ENCODE data around the gene RAPGEF1.
A peak's percentile ranks its signal among the peaks of the same experiment; 100 is the strongest.

RAPGEF1 gene

DNA sequence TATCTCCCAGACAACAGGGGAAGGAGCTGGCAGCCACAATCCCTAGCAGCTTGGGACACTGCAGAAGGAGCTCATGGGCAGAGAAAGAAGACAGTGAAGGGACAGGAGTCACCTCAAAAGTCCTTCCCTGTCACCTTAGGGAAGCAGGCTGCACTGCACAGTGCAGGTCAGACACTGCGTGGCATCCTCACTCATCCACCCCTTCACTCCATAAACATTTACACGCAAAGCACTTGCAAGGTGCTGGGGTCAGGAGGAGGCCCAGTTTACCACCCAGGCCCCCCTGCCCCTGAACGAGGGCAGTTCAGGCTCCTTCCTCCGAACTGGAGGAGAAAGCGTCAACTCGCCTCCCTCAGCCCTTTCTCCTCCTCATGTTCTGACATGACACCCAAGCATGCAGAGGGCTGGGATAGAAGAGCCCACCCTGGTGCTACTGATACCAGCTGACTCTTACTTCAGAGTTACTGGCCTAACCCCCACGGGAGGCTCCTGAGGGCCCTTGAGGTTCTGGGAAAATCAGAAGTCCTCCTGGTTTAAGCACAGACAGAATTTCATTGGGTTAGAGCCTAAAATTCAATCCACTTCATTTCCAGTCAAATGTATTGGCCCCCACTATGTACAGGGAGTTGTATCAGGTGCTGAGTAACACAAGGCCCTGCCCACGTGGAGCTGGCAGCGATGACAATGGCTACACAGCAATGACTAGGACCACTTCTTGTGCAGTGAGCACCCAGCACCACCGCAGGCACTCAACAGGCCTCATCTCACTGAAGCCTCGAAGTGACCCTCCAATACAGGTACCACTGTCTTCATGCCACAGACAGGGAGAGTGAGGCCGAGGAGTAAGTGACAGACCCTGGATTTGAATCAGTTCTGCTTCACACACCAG is 70.4 kb downstream of the RAPGEF1 start:
- DNase-seq: no peak
- Histone ChIP-seq H3K36me3 (ENCODE audit: control insufficient read depth in 4 of 4, insufficient read depth in 4 of 4, low read length in 3 of 4) (peaks cover 0 to 7% (median 0%) of the 10 kb centered on the region in 4 experiments), H3K4me3 (ENCODE audit: control insufficient read depth in 1 of 7, extremely low read depth in 1 of 7, insufficient read depth in 4 of 7, low read depth in 2 of 7, low read length in 6 of 7) (peak overlapping the region in 2 of 7 experiments; percentile 6 to 27), H3K27ac (ENCODE audit: insufficient read depth in 1 of 2, low read depth in 1 of 2, low read length in 2 of 2, poor library complexity in 1 of 2, severe bottlenecking in 2 of 2) (peak overlapping the region in 1 of 2 experiments; percentile 71), H3K27me3 (replicated peaks in 2 of 5; ENCODE audit: control insufficient read depth in 4 of 5, insufficient read depth in 5 of 5, low read length in 4 of 5) (no peaks in the 10 kb centered on the region), H3K9me3 (ENCODE audit: control extremely low read depth in 1 of 5, control insufficient read depth in 4 of 5, insufficient read depth in 2 of 5, low read depth in 1 of 5, low read length in 4 of 5) (no peaks in the 10 kb centered on the region), H3K4me1 (ENCODE audit: control extremely low read depth in 1 of 4, control insufficient read depth in 4 of 4, insufficient read depth in 4 of 4, low read length in 3 of 4) (peaks cover 0 to 47% (median 37%) of the 10 kb centered on the region in 4 experiments)
- ChIA-PET CTCF (interaction anchor here (0.8 to 2.9 kb wide), 6 partner anchors 8 to 74 kb away, joined by 3 to 15 read pairs (median 4); no protein-coding TSS in a partner anchor), POLR2A (no interaction called here)
- WGBS (ENCODE audit: insufficient coverage): 91% methylated on average over 10 of the region's 12 CpGs

- H3K27ac ChIP-seq (ENCODE audit: insufficient read depth in 1 of 2, low read depth in 1 of 2, low read length in 2 of 2, poor library complexity in 1 of 2, severe bottlenecking in 2 of 2): peak overlapping the region; percentile 41 to 71
- H3K9me3 ChIP-seq (ENCODE audit: control extremely low read depth in 1 of 5, control insufficient read depth in 4 of 5, insufficient read depth in 2 of 5, low read depth in 1 of 5, low read length in 4 of 5): peaks cover 0 to 3% (median 0%) of the 10 kb centered on the region in 5 experiments
- no peaks in the 10 kb centered on the region for H3K27me3 ChIP-seq (replicated peaks in 2 of 5; ENCODE audit: control insufficient read depth in 4 of 5, insufficient read depth in 5 of 5, low read length in 4 of 5)
- H3K4me1 ChIP-seq (ENCODE audit: control extremely low read depth in 1 of 4, control insufficient read depth in 4 of 4, insufficient read depth in 4 of 4, low read length in 3 of 4): peaks cover 0 to 47% (median 37%) of the 10 kb centered on the region in 4 experiments
- H3K4me3 ChIP-seq (ENCODE audit: control insufficient read depth in 1 of 7, extremely low read depth in 1 of 7, insufficient read depth in 4 of 7, low read depth in 2 of 7, low read length in 6 of 7): peak overlapping the region in 3 of 7 experiments; percentile 6 to 23 (median 21)
- H3K36me3 ChIP-seq (ENCODE audit: control insufficient read depth in 4 of 4, insufficient read depth in 4 of 4, low read length in 3 of 4): peaks cover 0 to 11% (median 0%) of the 10 kb centered on the region in 4 experiments
- 16% methylated on average over 13 of the region's 15 CpGs for WGBS (ENCODE audit: insufficient coverage)
- ChIA-PET CTCF (interaction anchor here (0.8 to 2.9 kb wide), 8 partner anchors 9 to 75 kb away, joined by 3 to 15 read pairs (median 3); no protein-coding TSS in a partner anchor), POLR2A (interaction anchor here (0.8 to 1.1 kb wide), 3 partner anchors 12 to 62 kb away, joined by 3 to 8 read pairs (median 3); no protein-coding TSS in a partner anchor)
- DNase-seq: peak; percentile 38 to 87 (median 81)
These were observed 71.2 kb downstream of the RAPGEF1 start for GRCh38 chr9:131668439-131669268.

DNA sequence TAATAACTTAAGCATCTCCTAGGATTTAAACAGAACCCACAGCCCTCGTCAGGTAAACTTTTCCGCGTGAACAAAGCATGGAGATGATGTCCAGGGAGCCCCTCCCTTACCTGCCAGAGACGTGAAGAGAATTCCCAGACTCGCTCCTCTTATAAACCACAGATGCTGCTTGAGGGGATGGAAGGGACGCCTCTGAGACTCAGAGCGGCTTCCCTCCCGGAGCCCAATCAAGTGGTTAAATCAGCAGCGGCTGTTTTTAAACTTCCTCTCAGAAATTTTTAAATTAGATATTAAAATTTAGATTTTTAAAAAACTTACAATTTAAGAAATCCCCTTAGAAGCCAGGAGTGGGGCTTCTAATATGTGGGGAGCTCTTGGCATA is 71.8 kb downstream of the RAPGEF1 start:
- CTCF ChIA-PET: interaction anchor here (0.9 to 2.9 kb wide), 4 partner anchors 10 to 69 kb away, joined by 3 to 15 read pairs (median 3); no protein-coding TSS in a partner anchor
- DNase-seq: no peak
- peaks cover 0 to 11% (median 0%) of the 10 kb centered on the region in 4 experiments for H3K36me3 ChIP-seq (ENCODE audit: control insufficient read depth in 4 of 4, insufficient read depth in 4 of 4, low read length in 3 of 4)
- H3K9me3 ChIP-seq (ENCODE audit: control extremely low read depth in 1 of 5, control insufficient read depth in 4 of 5, insufficient read depth in 2 of 5, low read depth in 1 of 5, low read length in 4 of 5): peaks cover 0 to 3% (median 0%) of the 10 kb centered on the region in 5 experiments
- H3K27me3 ChIP-seq (replicated peaks in 2 of 5; ENCODE audit: control insufficient read depth in 4 of 5, insufficient read depth in 5 of 5, low read length in 4 of 5): no peaks in the 10 kb centered on the region
- POLR2A ChIA-PET: interaction anchor here (0.8 to 1.1 kb wide), 3 partner anchors 11 to 63 kb away, joined by 3 to 8 read pairs (median 3); no protein-coding TSS in a partner anchor
- peak overlapping the region in 2 of 7 experiments; percentile 21 to 23 for H3K4me3 ChIP-seq (ENCODE audit: control insufficient read depth in 1 of 7, extremely low read depth in 1 of 7, insufficient read depth in 4 of 7, low read depth in 2 of 7, low read length in 6 of 7)
- peak overlapping the region in 1 of 2 experiments; percentile 71 for H3K27ac ChIP-seq (ENCODE audit: insufficient read depth in 1 of 2, low read depth in 1 of 2, low read length in 2 of 2, poor library complexity in 1 of 2, severe bottlenecking in 2 of 2)
- WGBS (ENCODE audit: insufficient coverage): 13% methylated on average over 4 of the region's 9 CpGs
- peaks cover 0 to 47% (median 37%) of the 10 kb centered on the region in 4 experiments for H3K4me1 ChIP-seq (ENCODE audit: control extremely low read depth in 1 of 4, control insufficient read depth in 4 of 4, insufficient read depth in 4 of 4, low read length in 3 of 4)

DNA sequence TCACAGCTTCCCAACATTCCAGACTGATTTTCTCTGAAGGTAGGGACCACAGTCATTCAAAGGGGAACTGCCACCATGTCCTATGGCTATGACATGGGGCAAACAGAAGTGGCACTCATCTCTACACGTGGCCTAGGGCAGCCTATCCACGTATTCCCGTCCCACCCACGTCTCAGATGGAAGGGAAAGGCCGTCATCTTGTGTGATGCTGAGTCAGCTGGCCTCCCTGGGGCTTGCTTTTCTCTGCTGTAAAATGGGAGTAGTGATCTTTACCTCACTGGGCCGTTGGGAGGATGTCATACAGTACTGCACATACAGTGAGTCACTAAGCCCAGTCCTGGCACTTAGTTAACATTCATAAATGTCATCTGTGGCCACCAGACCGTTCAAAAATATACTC is 72.3 kb downstream of the RAPGEF1 start:
- Histone ChIP-seq H3K36me3 (ENCODE audit: control insufficient read depth in 4 of 4, insufficient read depth in 4 of 4, low read length in 3 of 4) (peaks cover 0 to 11% (median 0%) of the 10 kb centered on the region in 4 experiments), H3K4me1 (ENCODE audit: control extremely low read depth in 1 of 4, control insufficient read depth in 4 of 4, insufficient read depth in 4 of 4, low read length in 3 of 4) (peaks cover 0 to 47% (median 36%) of the 10 kb centered on the region in 4 experiments), H3K27me3 (replicated peaks in 2 of 5; ENCODE audit: control insufficient read depth in 4 of 5, insufficient read depth in 5 of 5, low read length in 4 of 5) (no peaks in the 10 kb centered on the region), H3K27ac (ENCODE audit: insufficient read depth in 1 of 2, low read depth in 1 of 2, low read length in 2 of 2, poor library complexity in 1 of 2, severe bottlenecking in 2 of 2) (no peak overlapping the region), H3K4me3 (ENCODE audit: control insufficient read depth in 1 of 7, extremely low read depth in 1 of 7, insufficient read depth in 4 of 7, low read depth in 2 of 7, low read length in 6 of 7) (no peak overlapping the region), H3K9me3 (ENCODE audit: control extremely low read depth in 1 of 5, control insufficient read depth in 4 of 5, insufficient read depth in 2 of 5, low read depth in 1 of 5, low read length in 4 of 5) (peaks cover 0 to 3% (median 0%) of the 10 kb centered on the region in 5 experiments)
- CTCF ChIA-PET: interaction anchor here (0.9 to 2.9 kb wide), 5 partner anchors 10 to 69 kb away, joined by 3 to 15 read pairs (median 3); no protein-coding TSS in a partner anchor
- WGBS (ENCODE audit: insufficient coverage): 92% methylated on average over 7 of the region's 7 CpGs
- POLR2A ChIA-PET: interaction anchor here (0.6 to 1.0 kb wide), 2 partner anchors 11 to 29 kb away, joined by 3 to 8 read pairs; no protein-coding TSS in a partner anchor
- no peak for DNase-seq

DNA sequence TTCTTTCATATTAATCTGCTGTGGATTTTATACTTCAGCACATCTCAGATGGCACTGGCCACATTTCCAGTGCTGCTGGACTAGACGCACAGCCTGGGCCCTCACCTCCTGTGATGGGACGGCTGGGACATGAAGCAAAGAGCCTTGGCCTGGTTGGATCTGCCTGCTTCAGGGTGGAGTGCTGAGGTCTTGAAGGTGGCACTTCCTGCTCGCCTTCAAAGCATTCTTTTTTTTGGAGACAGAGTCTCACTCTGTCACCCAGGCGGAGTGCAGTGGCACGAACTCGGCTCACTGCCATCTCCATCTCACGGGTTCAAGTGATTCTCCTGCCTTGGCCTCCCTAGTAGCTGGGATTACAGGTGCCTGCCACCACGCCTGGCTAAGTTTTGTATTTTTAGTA is 73.1 kb downstream of the RAPGEF1 start:
- H3K4me1 ChIP-seq (ENCODE audit: control extremely low read depth in 1 of 4, control insufficient read depth in 4 of 4, insufficient read depth in 4 of 4, low read length in 3 of 4): peaks cover 0 to 43% (median 35%) of the 10 kb centered on the region in 4 experiments
- no peak for DNase-seq
- H3K27me3 ChIP-seq (replicated peaks in 2 of 5; ENCODE audit: control insufficient read depth in 4 of 5, insufficient read depth in 5 of 5, low read length in 4 of 5): no peaks in the 10 kb centered on the region
- CTCF ChIA-PET: interaction anchor here (1.2 to 1.7 kb wide), 4 partner anchors 10 to 32 kb away, joined by 3 to 7 read pairs (median 4); no protein-coding TSS in a partner anchor
- no peak overlapping the region for H3K27ac ChIP-seq (ENCODE audit: insufficient read depth in 1 of 2, low read depth in 1 of 2, low read length in 2 of 2, poor library complexity in 1 of 2, severe bottlenecking in 2 of 2)
- H3K9me3 ChIP-seq (ENCODE audit: control extremely low read depth in 1 of 5, control insufficient read depth in 4 of 5, insufficient read depth in 2 of 5, low read depth in 1 of 5, low read length in 4 of 5): peaks cover 0 to 3% (median 0%) of the 10 kb centered on the region in 5 experiments
- POLR2A ChIA-PET: no interaction called here
- WGBS (ENCODE audit: insufficient coverage): 97% methylated on average over 7 of the region's 8 CpGs
- H3K36me3 ChIP-seq (ENCODE audit: control insufficient read depth in 4 of 4, insufficient read depth in 4 of 4, low read length in 3 of 4): peaks cover 0 to 11% (median 0%) of the 10 kb centered on the region in 4 experiments
- no peak overlapping the region for H3K4me3 ChIP-seq (ENCODE audit: control insufficient read depth in 1 of 7, extremely low read depth in 1 of 7, insufficient read depth in 4 of 7, low read depth in 2 of 7, low read length in 6 of 7)

DNA sequence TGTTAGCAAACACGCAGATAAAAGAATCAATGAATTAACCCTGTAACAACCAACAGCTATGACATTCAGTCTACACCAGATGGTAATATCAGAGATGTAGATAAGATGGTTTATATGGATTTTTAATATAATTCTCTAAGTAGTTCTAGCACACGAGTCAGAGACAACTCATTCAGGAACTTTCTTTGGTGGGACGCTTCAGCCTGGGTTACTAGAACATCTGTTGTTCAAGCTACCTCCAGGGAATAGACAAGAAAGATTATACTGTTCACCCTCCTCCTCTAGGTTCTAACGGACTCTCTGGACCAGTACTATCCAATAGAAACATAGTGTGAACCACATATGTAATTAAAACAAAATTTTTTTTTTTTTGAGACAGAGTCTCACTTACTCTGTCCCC is 73.8 kb downstream of the RAPGEF1 start:
- DNase-seq: no peak
- ChIA-PET POLR2A (no interaction called here), CTCF (interaction anchor here (1.2 to 2.7 kb wide), 7 partner anchors 9 to 75 kb away, joined by 3 to 9 read pairs (median 5); no protein-coding TSS in a partner anchor)
- no peak overlapping the region for H3K4me3 ChIP-seq (ENCODE audit: control insufficient read depth in 1 of 7, extremely low read depth in 1 of 7, insufficient read depth in 4 of 7, low read depth in 2 of 7, low read length in 6 of 7)
- H3K27ac ChIP-seq (ENCODE audit: insufficient read depth in 1 of 2, low read depth in 1 of 2, low read length in 2 of 2, poor library complexity in 1 of 2, severe bottlenecking in 2 of 2): no peak overlapping the region
- peaks cover 0 to 7% (median 0%) of the 10 kb centered on the region in 4 experiments for H3K36me3 ChIP-seq (ENCODE audit: control insufficient read depth in 4 of 4, insufficient read depth in 4 of 4, low read length in 3 of 4)
- H3K27me3 ChIP-seq (replicated peaks in 2 of 5; ENCODE audit: control insufficient read depth in 4 of 5, insufficient read depth in 5 of 5, low read length in 4 of 5): no peaks in the 10 kb centered on the region
- H3K9me3 ChIP-seq (ENCODE audit: control extremely low read depth in 1 of 5, control insufficient read depth in 4 of 5, insufficient read depth in 2 of 5, low read depth in 1 of 5, low read length in 4 of 5): peaks cover 0 to 3% (median 0%) of the 10 kb centered on the region in 5 experiments
- 100% methylated on average over 1 of the region's 4 CpGs for WGBS (ENCODE audit: insufficient coverage)
- H3K4me1 ChIP-seq (ENCODE audit: control extremely low read depth in 1 of 4, control insufficient read depth in 4 of 4, insufficient read depth in 4 of 4, low read length in 3 of 4): peaks cover 0 to 43% (median 34%) of the 10 kb centered on the region in 4 experiments

Measured in common myeloid progenitor, CD34-positive (primary cell).